ENCODE data around the gene GPS1.

Gene GPS1

DNA sequence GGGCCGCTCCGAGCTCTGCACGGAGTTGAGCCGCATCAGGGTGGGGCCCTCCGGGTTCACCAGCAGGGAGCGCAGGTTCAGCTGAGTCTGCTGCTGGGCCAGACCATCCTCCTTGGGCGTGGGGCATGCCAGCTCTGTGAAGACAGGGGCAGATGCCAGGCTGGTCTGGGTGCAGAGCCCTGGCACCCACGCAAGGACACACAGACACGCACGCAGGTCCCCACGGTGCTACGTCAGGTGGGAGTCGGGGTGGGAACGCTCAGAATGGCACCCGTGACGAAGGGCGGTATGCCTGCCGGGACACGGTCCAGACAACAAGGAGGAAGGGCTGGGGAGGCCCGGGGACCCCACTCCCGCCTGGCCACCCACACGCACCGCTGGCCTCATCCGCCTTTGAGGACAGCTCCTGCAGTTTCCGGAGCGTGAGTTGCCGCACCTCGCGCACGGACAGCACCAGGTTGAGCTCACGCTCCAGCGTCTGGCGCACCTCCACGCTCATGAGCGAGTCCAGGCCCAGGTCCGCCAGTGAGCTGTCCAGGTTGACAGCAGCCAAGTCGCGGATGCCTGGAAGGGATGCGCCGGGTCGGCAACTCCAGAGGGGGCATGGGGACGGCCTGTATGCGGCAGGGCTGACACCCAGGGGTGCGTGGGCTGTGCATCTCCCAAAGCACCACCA lies 29.2 kb downstream of the GPS1 start:
- DNase-seq, result no peak

DNA sequence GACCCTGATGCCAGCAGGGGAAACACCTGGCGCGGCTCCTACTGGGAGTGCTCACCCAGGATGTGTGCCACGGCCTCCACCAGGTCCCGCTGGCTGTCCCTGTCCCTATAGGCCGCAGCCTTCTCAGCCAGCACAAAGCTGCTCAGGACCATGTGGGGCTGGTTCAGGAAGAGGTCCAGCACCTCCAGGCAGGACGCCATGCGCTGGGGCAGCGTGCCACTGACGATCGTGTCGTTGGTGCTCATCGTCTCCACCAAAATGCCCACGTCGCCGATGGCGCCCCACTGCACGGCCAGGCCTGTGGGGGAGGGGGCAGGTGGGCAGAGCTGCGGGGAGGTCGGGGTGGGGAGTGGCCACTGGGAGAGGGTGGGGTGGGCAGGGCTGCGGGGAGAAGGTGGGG lies 29.8 kb downstream of the GPS1 start:
- no peak for DNase-seq

- no peak for DNase-seq
These were observed 30.3 kb downstream of the GPS1 start for GRCh38 chr17:82081966-82082365.

GRCh38 chr17:82082456-82082855 lies 30.8 kb downstream of the GPS1 start:
- DNase-seq, result no peak

DNA sequence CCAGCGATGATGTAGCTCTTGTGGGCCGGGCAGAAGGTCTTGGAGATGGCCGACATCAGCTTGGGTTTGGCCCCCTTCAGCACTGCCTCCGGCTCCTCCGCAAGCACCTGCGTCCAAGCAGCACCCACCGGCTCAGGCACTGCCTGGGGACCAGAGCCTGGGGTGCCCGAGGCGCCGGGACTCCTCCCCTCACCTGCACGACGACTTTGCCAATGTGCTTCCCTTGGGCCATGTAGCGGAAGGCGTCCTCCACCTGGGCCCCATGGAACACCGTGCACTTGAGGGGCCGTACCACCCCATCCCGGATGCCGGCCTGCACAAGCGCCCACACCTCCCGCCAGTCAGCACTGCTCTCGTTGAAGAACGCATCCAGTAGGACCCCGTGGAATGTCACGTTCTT lies 31.3 kb downstream of the GPS1 start:
- no peak for DNase-seq

DNA sequence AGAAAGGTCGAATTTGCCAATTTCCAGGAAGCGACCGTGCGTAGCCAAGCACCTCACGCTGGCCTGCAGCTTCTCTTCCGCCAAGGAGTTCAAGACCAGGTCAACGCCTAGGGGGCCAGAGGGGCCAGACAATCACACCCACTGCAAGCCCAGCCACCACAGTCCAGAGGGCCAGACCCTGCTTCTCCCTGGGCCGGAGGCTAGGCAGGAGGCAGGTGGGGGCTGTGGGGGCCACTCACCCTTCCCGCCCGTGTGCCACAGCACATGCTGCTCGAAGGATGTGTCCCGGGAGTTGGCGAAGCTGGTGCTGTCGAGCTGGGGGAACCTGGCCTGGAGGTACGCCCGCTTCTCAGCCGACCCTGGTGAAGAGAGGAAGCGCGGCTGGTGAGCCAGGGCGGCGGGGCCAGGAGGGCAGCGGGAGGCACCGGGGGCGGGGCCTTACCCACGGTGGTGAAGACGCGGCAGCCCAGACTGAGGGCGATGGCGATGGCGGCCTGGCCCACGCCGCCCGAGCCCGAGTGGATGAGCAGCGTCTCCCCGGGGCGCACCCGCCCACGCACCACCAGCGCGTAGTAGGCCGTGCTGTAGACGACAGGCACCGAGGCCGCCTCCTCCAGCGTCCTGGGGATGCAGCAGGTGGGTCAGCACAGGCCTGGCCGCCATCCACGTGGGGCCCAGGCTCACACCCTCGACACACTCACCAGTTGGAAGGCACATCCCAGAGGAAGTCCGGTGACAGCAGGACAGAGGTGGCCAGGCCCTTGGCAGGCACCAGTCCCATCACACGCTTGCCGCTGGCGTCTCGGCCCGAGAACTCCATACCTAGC lies 32.0 kb downstream of the GPS1 start:
- no peak for DNase-seq

DNA sequence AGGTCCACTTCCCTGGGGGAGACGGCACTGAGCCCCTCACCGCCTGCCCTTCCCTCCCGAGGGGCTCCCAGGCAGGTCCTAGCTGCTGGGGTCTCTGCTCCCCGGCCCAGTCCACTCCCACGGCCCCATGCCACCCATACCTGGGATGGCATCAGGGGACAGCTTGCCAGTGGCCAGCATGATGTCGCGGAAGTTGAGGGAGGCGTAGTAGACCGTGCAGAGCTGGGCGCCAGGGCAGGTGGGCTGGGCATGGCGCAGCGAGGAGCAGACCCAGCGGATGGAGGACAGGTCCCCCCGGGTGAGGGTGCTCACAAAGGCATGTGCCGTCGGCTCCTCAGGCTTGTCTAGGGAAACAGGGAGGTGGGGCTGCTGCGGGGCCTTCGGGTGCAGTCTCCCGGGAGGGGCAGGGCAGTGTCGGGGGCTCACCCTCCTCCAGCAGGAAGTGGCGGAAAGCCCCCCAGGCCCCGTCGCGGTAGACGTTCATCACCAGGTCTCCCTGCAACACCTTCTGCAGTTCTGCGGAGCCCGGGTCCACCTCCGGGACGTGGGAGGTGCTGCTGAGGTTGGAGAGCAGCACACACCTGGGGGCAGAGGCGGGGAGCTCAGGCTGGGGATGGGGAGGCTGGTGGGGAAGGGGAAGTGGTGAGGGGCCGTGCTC lies 32.8 kb downstream of the GPS1 start:
- no peak for DNase-seq

DNA sequence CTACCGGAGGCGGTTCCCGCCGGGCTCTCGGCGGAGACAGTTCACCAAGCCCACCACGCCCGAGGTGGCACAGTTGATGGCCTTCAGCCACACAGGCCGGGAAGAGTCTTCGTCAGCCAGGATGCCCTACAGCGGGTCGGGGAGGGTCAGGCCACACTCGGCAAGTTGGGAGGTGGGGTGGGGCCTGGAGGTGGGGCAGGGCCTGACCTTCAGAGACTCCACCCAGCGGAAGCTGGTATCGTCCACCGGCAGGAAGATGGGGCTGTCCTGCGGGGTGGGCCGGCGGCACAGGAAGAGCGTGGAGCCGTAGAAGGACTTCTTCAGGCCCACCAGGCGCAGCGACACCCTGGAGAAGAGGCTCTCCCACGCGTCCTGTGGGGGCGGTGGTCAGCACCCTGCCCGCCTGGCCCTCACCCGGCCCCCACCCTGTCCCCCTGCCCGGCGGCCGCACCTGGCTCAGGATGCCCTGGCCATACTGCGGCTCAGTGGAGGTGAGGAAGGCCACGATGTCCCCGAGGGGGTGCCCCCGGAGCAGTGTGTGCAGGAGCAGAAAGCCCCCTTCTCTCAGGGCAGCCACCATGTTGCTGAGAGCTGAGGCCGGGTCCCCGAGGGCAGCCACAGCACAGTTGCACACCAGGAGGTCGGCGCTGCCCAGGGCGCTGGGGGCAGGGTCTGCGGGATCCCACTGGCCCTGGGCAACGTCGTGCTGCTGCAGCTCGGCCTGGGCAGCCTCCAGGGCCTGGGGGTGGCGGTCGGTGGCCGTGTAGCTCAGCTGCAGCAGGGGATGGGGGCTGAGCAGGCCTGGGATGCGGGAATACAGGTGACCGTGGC lies 33.5 kb downstream of the GPS1 start:
- no peak for DNase-seq

GRCh38 chr17:82085931-82086764 lies 34.5 kb downstream of the GPS1 start:
- DNase-seq, result no peak

- no peak for DNase-seq
These were observed 35.5 kb downstream of the GPS1 start for GRCh38 chr17:82086941-82087906.

GRCh38 chr17:82087961-82088837 lies 36.5 kb downstream of the GPS1 start:
- DNase-seq, result no peak

DNA sequence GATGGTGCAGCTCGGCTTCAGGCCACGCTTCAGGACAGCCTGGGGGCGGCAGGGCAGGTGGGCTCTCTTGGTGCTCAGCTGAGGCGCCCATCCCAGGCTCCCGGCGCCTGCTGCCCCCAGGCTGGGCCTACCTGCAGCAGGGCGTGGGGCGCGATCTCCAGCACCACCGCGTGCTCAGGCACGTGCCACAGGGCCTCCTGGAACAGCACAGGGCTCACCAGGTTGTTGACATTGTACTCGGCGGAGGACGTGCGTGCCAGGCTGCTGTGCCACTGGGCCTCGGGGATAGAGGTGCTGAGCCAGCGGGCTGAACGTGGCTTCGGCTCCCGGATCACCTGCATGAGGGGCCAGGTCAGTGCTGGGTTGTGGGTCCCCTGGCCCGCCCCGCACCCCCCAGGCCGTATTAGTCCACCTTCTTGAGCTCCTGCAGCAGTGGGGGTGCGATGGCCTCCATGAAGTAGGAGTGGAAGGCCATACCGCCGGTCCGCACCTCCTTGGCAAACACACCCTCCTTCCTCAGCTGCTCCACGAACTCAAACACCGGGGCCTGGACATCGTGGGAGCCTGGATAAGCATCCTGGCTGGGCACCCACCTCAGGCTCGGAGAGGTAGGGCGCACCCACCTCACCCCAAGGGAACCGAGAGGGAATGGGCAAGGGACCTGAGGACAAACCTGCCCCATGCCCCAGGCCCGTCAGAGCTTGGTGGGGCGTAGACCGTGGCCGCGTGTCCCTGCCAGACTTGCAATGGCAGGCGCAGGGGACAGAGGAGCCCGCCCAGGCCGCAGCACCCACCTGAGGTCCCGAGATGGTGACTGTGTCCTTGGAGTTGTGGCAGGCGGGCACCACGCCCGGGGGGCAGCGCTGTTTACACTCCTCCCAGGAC lies 37.4 kb downstream of the GPS1 start:
- no peak for DNase-seq

DNA sequence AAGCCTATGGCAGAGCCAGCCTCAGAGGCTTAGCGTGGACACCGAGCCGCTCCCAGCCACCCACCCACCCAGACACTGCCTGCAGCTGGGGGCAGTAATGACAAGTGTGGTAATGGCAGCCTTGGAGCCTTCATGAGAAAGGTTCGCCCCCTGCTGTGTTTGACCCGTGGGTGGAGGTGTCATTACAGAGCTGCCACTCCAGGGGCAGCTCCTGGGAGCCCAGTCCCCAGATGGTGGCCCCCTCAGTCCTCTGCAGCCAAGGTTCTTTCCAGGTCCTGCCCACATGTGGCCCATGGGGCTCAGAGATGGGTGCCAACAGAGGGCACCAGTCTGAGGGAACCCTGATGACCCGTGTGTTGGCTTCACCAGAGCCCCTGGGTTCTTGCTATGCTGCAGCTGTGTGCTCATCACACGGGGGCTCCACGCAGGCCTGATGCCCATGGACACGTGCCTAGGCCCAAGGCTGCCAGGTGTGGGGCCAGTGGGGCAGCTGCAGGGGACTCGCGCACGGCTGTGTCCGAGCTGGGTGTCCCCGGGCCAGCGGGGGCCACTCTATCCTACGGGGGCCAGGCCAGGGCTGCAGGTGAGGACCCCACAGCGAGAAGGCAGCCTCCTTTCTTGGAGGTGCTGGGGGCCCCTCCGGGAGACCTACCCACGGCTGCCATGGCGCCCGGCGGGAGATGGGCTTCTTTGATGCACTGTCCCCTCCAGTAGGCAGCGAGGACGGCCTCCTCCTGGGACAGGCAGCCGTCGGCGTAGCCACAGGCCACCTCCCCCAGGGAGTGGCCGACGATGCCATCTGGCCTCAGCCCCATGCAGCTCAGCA lies 38.2 kb downstream of the GPS1 start:
- no peak for DNase-seq

- no peak for DNase-seq
These were observed 39.0 kb downstream of the GPS1 start for GRCh38 chr17:82090549-82091263.

GRCh38 chr17:82091264-82092066 lies 39.8 kb downstream of the GPS1 start:
- no peak for DNase-seq

- DNase-seq, result no peak
These were observed 40.4 kb downstream of the GPS1 start for GRCh38 chr17:82092094-82092586.
